SK-N-SH (cell line): Measurements from ENCODE around the gene HUNK. TPM values are rescaled to one million over a fixed set of nuclear protein-coding genes. Genes with fewer than 3 reads are reported as not detected.

Experiments used
- CTCF ChIA-PET: fragments of 300-600, 350-600 bp; formaldehyde crosslinking; extraction: SDS; loops from one replicate; lab custom pipeline; 2021; lab: Yijun Ruan, JAX
- POLR2A ChIA-PET: fragments of 350-600 bp; sonication (Branson Sonifier 250); formaldehyde crosslinking; extraction: SDS; loops from one replicate; lab custom pipeline; 2020; ENCODE audit warnings: antibody characterized with exemption, inconsistent platforms; lab: Yijun Ruan, JAX
- DNase-seq: peaks from one replicate; pipeline ENCODE4 v3.0.0; 2012
- H2AFZ ChIP-seq: fragments of 200-600 bp; sonication (generic); 2 replicates; pipeline ENCODE4 v1.8.1; 2016; ENCODE audit warnings: antibody characterized with exemption, mild to moderate bottlenecking, low read depth
- H3F3A ChIP-seq: fragments of 200-600 bp; sonication (generic); replicated peaks from 2 replicates; pipeline ENCODE3; 2016; ENCODE audit warnings: antibody characterized with exemption, mild to moderate bottlenecking; ENCODE audit not compliant: insufficient read depth
- H3K27ac ChIP-seq, 2 experiments: fragments of 200-500 bp in 1 of 2; fragments of 200-600 bp in 1 of 2; sonication (Bioruptor generic) in 1 of 2; sonication (generic), shearing (Covaris generic) in 1 of 2; 2 replicates each; pipeline versions ENCODE4 v1.5.1 to v1.6.1; 2014 to 2016; ENCODE audit warnings: low read depth in 2 of 2, inconsistent platforms in 1 of 2, low read length in 1 of 2, mild to moderate bottlenecking in 1 of 2, mixed read lengths in 1 of 2
- H3K27me3 ChIP-seq: fragments of 200-600 bp; sonication (generic), shearing (Covaris generic); 2 replicates; pipeline ENCODE4 v1.6.1; 2016; ENCODE audit warnings: mixed run types; ENCODE audit not compliant: insufficient read depth
- H3K36me3 ChIP-seq, 2 experiments: fragments of 200-500 bp in 1 of 2; fragments of 200-600 bp in 1 of 2; sonication (Bioruptor generic) in 1 of 2; sonication (generic) in 1 of 2; replicated peaks in 1 of 2; 2 replicates each; pipeline versions ENCODE3 to v1.5.1; 2014 to 2016; ENCODE audit warnings: low read length in 1 of 2, mild to moderate bottlenecking in 1 of 2; ENCODE audit not compliant: insufficient read depth in 2 of 2, control insufficient read depth in 1 of 2
- H3K4me1 ChIP-seq, 2 experiments: fragments of 200-500 bp in 1 of 2; fragments of 200-600 bp in 1 of 2; sonication (Bioruptor generic) in 1 of 2; sonication (generic), shearing (Covaris generic) in 1 of 2; 2 replicates each; pipeline versions ENCODE4 v1.5.1 to v1.6.1; 2014 to 2016; ENCODE audit warnings: low read depth in 1 of 2, low read length in 1 of 2, mixed run types in 1 of 2; ENCODE audit not compliant: insufficient read depth in 2 of 2, control insufficient read depth in 1 of 2
- H3K4me2 ChIP-seq: fragments of 200-600 bp; sonication (generic), shearing (Covaris generic); 2 replicates; pipeline ENCODE4 v1.6.1; 2017; ENCODE audit warnings: mixed run types
- H3K4me3 ChIP-seq, 2 experiments: fragments of 200-500 bp in 1 of 2; fragments of 200-600 bp in 1 of 2; sonication (Bioruptor generic) in 1 of 2; sonication (generic), shearing (Covaris generic) in 1 of 2; 2 replicates each; pipeline versions ENCODE4 v1.5.1 to v1.8.1; 2014 to 2016; ENCODE audit warnings: low read depth in 2 of 2, inconsistent platforms in 1 of 2, low read length in 1 of 2, mild to moderate bottlenecking in 1 of 2, mixed read lengths in 1 of 2, moderate library complexity in 1 of 2
- H3K79me2 ChIP-seq: fragments of 200-600 bp; sonication (generic); 2 replicates; pipeline ENCODE4 v1.8.1; 2017; ENCODE audit warnings: mild to moderate bottlenecking; ENCODE audit not compliant: insufficient read depth
- H3K9ac ChIP-seq: fragments of 200-600 bp; sonication (generic); 2 replicates; pipeline ENCODE4 v1.6.1; 2017; ENCODE audit warnings: mixed run types
- H3K9me2 ChIP-seq: fragments of 200-600 bp; sonication (generic); 2 replicates; pipeline ENCODE4 v1.6.1; 2017; ENCODE audit warnings: mixed run types
- H3K9me3 ChIP-seq: fragments of 200-600 bp; sonication (generic); 2 replicates; pipeline ENCODE4 v1.6.1; 2017; ENCODE audit warnings: mixed run types, mild to moderate bottlenecking, moderate library complexity
- H4K20me1 ChIP-seq: fragments of 200-600 bp; sonication (generic); 2 replicates; pipeline ENCODE4 v1.6.1; 2017; ENCODE audit warnings: mild to moderate bottlenecking, mixed run types; ENCODE audit not compliant: insufficient read depth
- CTCF ChIP-seq: fragments of 200-600 bp; sonication (generic); IDR thresholded peaks from 2 replicates; pipeline ENCODE4 v1.6.1; 2017; ENCODE audit warnings: antibody characterized with exemption, mild to moderate bottlenecking, moderate library complexity
- ELF1 ChIP-seq: IDR thresholded peaks from 2 replicates; pipeline ENCODE4 v1.4.0; 2012
- EP300 ChIP-seq, 2 experiments: IDR thresholded peaks; 2 replicates each; pipeline versions ENCODE4 v1.4.0 to v1.6.1; 2012; ENCODE audit warnings: borderline replicate concordance in 1 of 2, low read depth in 1 of 2, low read length in 1 of 2
- FOSL2 ChIP-seq: IDR thresholded peaks from 2 replicates; pipeline ENCODE4 v1.4.0; 2012; ENCODE audit warnings: low read depth, mild to moderate bottlenecking, moderate library complexity, borderline replicate concordance
- FOXJ3 ChIP-seq: sonication (generic); formaldehyde crosslinking; IDR thresholded peaks from 2 replicates; pipeline ENCODE4 v1.5.1; 2020; ENCODE audit warnings: mild to moderate bottlenecking, missing genetic modification reagents
- GABPA ChIP-seq: IDR thresholded peaks from 2 replicates; pipeline ENCODE4 v1.4.0; 2012; ENCODE audit warnings: low read depth, mild to moderate bottlenecking
- GATA2 ChIP-seq: sonication (generic); formaldehyde crosslinking; IDR thresholded peaks from 2 replicates; pipeline ENCODE4 v1.5.0; 2020; ENCODE audit warnings: mild to moderate bottlenecking, missing genetic modification reagents
- IRF3 ChIP-seq: fragments of 150-350 bp; IDR thresholded peaks from 2 replicates; pipeline ENCODE4 v1.6.1; 2016; ENCODE audit warnings: mild to moderate bottlenecking, low read depth, low read length
- MEF2A ChIP-seq: IDR thresholded peaks from 2 replicates; pipeline ENCODE4 v1.4.0; 2012; ENCODE audit warnings: low read depth, borderline replicate concordance
- MXI1 ChIP-seq: IDR thresholded peaks from 2 replicates; pipeline ENCODE4 v1.6.1; 2012; ENCODE audit warnings: mild to moderate bottlenecking, low read depth, low read length, improper control_type of control experiment
- NFIC ChIP-seq: IDR thresholded peaks from 2 replicates; pipeline ENCODE4 v1.4.0; 2012; ENCODE audit warnings: borderline replicate concordance
- POLR2AphosphoS5 ChIP-seq: IDR thresholded peaks from 2 replicates; pipeline ENCODE4 v1.6.1; 2012; ENCODE audit warnings: low read depth, low read length
- REST ChIP-seq: IDR thresholded peaks from 2 replicates; pipeline ENCODE4 v1.6.1; 2012; ENCODE audit warnings: mild to moderate bottlenecking, low read depth, low read length, moderate library complexity
- RFX5 ChIP-seq: IDR thresholded peaks from 2 replicates; pipeline ENCODE4 v1.6.1; 2012; ENCODE audit warnings: mild to moderate bottlenecking, improper control_type of control experiment, low read length
- SMC3 ChIP-seq: IDR thresholded peaks from 2 replicates; pipeline ENCODE4 v1.6.1; 2012; ENCODE audit warnings: low read depth, low read length, improper control_type of control experiment
- TAF1 ChIP-seq: IDR thresholded peaks from 2 replicates; pipeline ENCODE4 v1.6.1; 2012; ENCODE audit warnings: low read depth, mild to moderate bottlenecking, low read length, moderate library complexity, borderline replicate concordance
- TEAD4 ChIP-seq: IDR thresholded peaks from 2 replicates; pipeline ENCODE4 v1.4.0; 2012; ENCODE audit warnings: mild to moderate bottlenecking, borderline replicate concordance; ENCODE audit not compliant: insufficient read depth
- USF2 ChIP-seq: fragments of 150-350 bp; IDR thresholded peaks from 2 replicates; pipeline ENCODE4 v1.6.1; 2017; ENCODE audit warnings: antibody characterized with exemption, low read length, low read depth, borderline replicate concordance
- YY1 ChIP-seq: IDR thresholded peaks from 2 replicates; pipeline ENCODE4 v1.4.0; 2012; ENCODE audit warnings: low read depth, mild to moderate bottlenecking
- WGBS: methylation state at CpG from one replicate; pipeline ENCODE4 v1.1.6; 2017; ENCODE audit warnings: low lambda C conversion rate; 5-methylcytosine and 5-hydroxymethylcytosine counted together
- polyA plus RNA-seq, 3 experiments: library from polyadenylated mRNA; depleted of rRNA; stranded (reverse); fragments of >200 nt; gene quantifications; 2 replicates each; pipeline ENCODE4 v1.2.3, GENCODE V29; 2012

The HUNK gene
- polyA plus RNA-seq, 1 of the 3 experiments (the other 2 are of a cell fraction) = 0.31 TPM

- no peak overlapping the region for H3K9ac ChIP-seq
- H3F3A ChIP-seq = no peaks in the 10 kb centered on the region
- H3K4me1 ChIP-seq = peaks cover 0 to 17% of the 10 kb centered on the region in 2 experiments; a peak in 1 of 4 replicates
- H3K36me3 ChIP-seq = no peaks in the 10 kb centered on the region
- no peak overlapping the region for H2AFZ ChIP-seq
- no peaks in the 10 kb centered on the region for H3K9me2 ChIP-seq
- no peaks in the 10 kb centered on the region; the same call in 1 of the 2 replicates for H3K79me2 ChIP-seq
- H3K4me3 ChIP-seq = no peak overlapping the region
- ChIA-PET POLR2A (no interaction called here), CTCF (interaction anchor here (1.3 to 8.6 kb wide), 5 partner anchors 9 to 383 kb away, joined by 3 to 75 read pairs (median 13); no protein-coding TSS in a partner anchor)
- no peak for DNase-seq
- H3K4me2 ChIP-seq = no peak overlapping the region
- H3K27ac ChIP-seq = no peak overlapping the region
- no peaks in the 10 kb centered on the region for H4K20me1 ChIP-seq
- WGBS = 95% methylated on average over 21 of the region's 21 CpGs
- H3K27me3 ChIP-seq = peaks cover 5% of the 10 kb centered on the region
- TF ChIP-seq FOSL2 (no peak), POLR2AphosphoS5 (no peak), FOXJ3 (CRISPR knock-in tag) (no peak), REST (no peak), CTCF (no peak), TAF1 (no peak), YY1 (no peak), GABPA (no peak), MXI1 (no peak)
- H3K9me3 ChIP-seq = no peaks in the 10 kb centered on the region
These were observed 2.7 kb downstream of the HUNK start for GRCh38 chr21:31875496-31876015.

GRCh38 chr21:31877463-31877957, 4.7 kb downstream of the HUNK start:
- no peaks in the 10 kb centered on the region for H3F3A ChIP-seq
- CTCF ChIA-PET = interaction anchor here (1.3 to 8.6 kb wide), 3 partner anchors 11 to 381 kb away, joined by 3 to 75 read pairs (median 14); no protein-coding TSS in a partner anchor

More at GRCh38 chr21:31877463-31877957, 4.7 kb downstream of the HUNK start:
- Histone ChIP-seq H3K4me1 (peaks cover 0 to 11% of the 10 kb centered on the region in 2 experiments; a peak in 1 of 4 replicates), H3K4me2 (no peak overlapping the region), H4K20me1 (no peaks in the 10 kb centered on the region), H3K4me3 (no peak overlapping the region), H2AFZ (no peak overlapping the region), H3K9ac (no peak overlapping the region), H3K79me2 (no peaks in the 10 kb centered on the region; the same call in 1 of the 2 replicates), H3K36me3 (no peaks in the 10 kb centered on the region), H3K9me3 (no peaks in the 10 kb centered on the region), H3K27ac (no peak overlapping the region), H3K9me2 (no peaks in the 10 kb centered on the region), H3K27me3 (no peaks in the 10 kb centered on the region)
- no peak for DNase-seq
- POLR2A ChIA-PET = no interaction called here
- no peak for TF ChIP-seq MEF2A
- TF ChIP-seq POLR2AphosphoS5 = no peak
- TF ChIP-seq NFIC = no peak
- no peak for TF ChIP-seq IRF3
- TF ChIP-seq USF2 = no peak
- no peak for TF ChIP-seq EP300 (IDR thresholded peaks at IDR 0.05; ENCODE audit: borderline replicate concordance in 1 of 2, low read depth in 1 of 2, low read length in 1 of 2)
- TF ChIP-seq YY1 = no peak
- no peak for TF ChIP-seq TEAD4
- no peak for TF ChIP-seq MXI1
- no peak for TF ChIP-seq ELF1
- no peak for TF ChIP-seq TAF1
- TF ChIP-seq GATA2 (CRISPR knock-in tag) = no peak
- TF ChIP-seq SMC3 = no peak
- no peak for TF ChIP-seq RFX5
- WGBS = 81% methylated on average over 5 of the region's 5 CpGs
